Loucy (cell line): ENCODE measurements around the gene NCOA5.

Experiments
- CTCF ChIP-seq: fragments of 200-600 bp; sonication (generic); conservative IDR thresholded peaks from 2 replicates; pipeline ENCODE4 v1.5.1; 2014; ENCODE audit warnings: mild to moderate bottlenecking, antibody characterized with exemption, low read length
- EZH2phosphoT487 ChIP-seq: fragments of 200-600 bp; IDR thresholded peaks from 2 replicates; pipeline ENCODE4 v1.6.1; 2018; ENCODE audit warnings: antibody characterized with exemption, mild to moderate bottlenecking, moderate library complexity, borderline replicate concordance

- TF ChIP-seq CTCF = no peak
- no peak for TF ChIP-seq EZH2phosphoT487
Measured at GRCh38 chr20:46055269-46055668, 34.5 kb downstream of the NCOA5 start.
